Measurements from ENCODE around the gene TUBGCP3. TPM values are rescaled to one million over a fixed set of nuclear protein-coding genes. Genes with fewer than 3 reads are reported as not detected.

The TUBGCP3 gene
- total RNA-seq, 1 donor from 2014 or later, result 14.9 TPM

GRCh38 chr13:112453874-112454647 lies 133.9 kb downstream of the TUBGCP3 start:
- DNase-seq (ENCODE audit: low read depth in 2 of 2), result no peak

GRCh38 chr13:112453207-112453829 lies 134.6 kb downstream of the TUBGCP3 start:
- no peak for DNase-seq (ENCODE audit: low read depth in 2 of 2)

- DNase-seq (ENCODE audit: low read depth in 2 of 2), result no peak
These were observed 135.4 kb downstream of the TUBGCP3 start for GRCh38 chr13:112452380-112453206.

- DNase-seq (ENCODE audit: low read depth in 2 of 2), result no peak
These were observed 136.2 kb downstream of the TUBGCP3 start for GRCh38 chr13:112451512-112452379.

- DNase-seq (ENCODE audit: low read depth in 2 of 2), result no peak
These were observed 137.1 kb downstream of the TUBGCP3 start for GRCh38 chr13:112450904-112451240.

- no peak for DNase-seq (ENCODE audit: low read depth in 2 of 2)
These were observed 137.6 kb downstream of the TUBGCP3 start for GRCh38 chr13:112450118-112450903.

- no peak for DNase-seq (ENCODE audit: low read depth in 2 of 2)
These were observed 138.4 kb downstream of the TUBGCP3 start for GRCh38 chr13:112449545-112449930.

- DNase-seq (ENCODE audit: low read depth in 2 of 2), result no peak
These were observed 139.1 kb downstream of the TUBGCP3 start for GRCh38 chr13:112448621-112449544.

GRCh38 chr13:112447761-112448603 lies 140.0 kb downstream of the TUBGCP3 start:
- no peak for DNase-seq (ENCODE audit: low read depth in 2 of 2)

- DNase-seq (ENCODE audit: low read depth in 2 of 2), result no peak
These were observed 140.6 kb downstream of the TUBGCP3 start for GRCh38 chr13:112447306-112447705.

GRCh38 chr13:112446867-112447266 lies 141.1 kb downstream of the TUBGCP3 start:
- DNase-seq (ENCODE audit: low read depth in 2 of 2), result no peak

- DNase-seq (ENCODE audit: low read depth in 2 of 2), result no peak
These were observed 141.5 kb downstream of the TUBGCP3 start for GRCh38 chr13:112446347-112446861.

GRCh38 chr13:112445411-112446271 lies 142.3 kb downstream of the TUBGCP3 start:
- DNase-seq (ENCODE audit: low read depth in 2 of 2), result no peak

- no peak for DNase-seq (ENCODE audit: low read depth in 2 of 2)
These were observed 143.2 kb downstream of the TUBGCP3 start for GRCh38 chr13:112444416-112445399.

- DNase-seq (ENCODE audit: low read depth in 2 of 2), result peak; percentile 54 to 72
These were observed 144.0 kb downstream of the TUBGCP3 start for GRCh38 chr13:112443995-112444311.

All from lung microvascular endothelial cell (primary cell).